ENCODE results near the gene DUSP10. TPM values are rescaled to one million over a fixed set of nuclear protein-coding genes. Genes with fewer than 3 reads are reported as not detected.

DUSP10 gene
- total and polyA plus RNA-seq, 9 donors = 0.81 to 8.5 (median 2.0) TPM

GRCh38 chr1:221739018-221739676 lies 2.7 kb downstream of the DUSP10 start:
- TF ChIP-seq EP300 (IDR thresholded peaks at IDR 0.05) (no peak), POLR2A (IDR thresholded peaks at IDR 0.05) (no peak), CTCF (IDR thresholded peaks at IDR 0.05) (no peak)

GRCh38 chr1:221736714-221737113 lies 5.2 kb downstream of the DUSP10 start:
- no peaks in the 10 kb centered on the region for H3K9me3 ChIP-seq
- no peaks in the 10 kb centered on the region for H3K36me3 ChIP-seq
- WGBS, 3 donors = 97 to 99% (median 97%) methylated on average over 8 of the region's 8 CpGs
- H3K27ac ChIP-seq = no peak overlapping the region
- DNase-seq = no peak
- no peaks in the 10 kb centered on the region for H3K27me3 ChIP-seq
- no peak overlapping the region for H3K4me3 ChIP-seq
- intact Hi-C loops (cut with DNase I) = no loop called here
- TF ChIP-seq CTCF (IDR thresholded peaks at IDR 0.05) (no peak), POLR2A (IDR thresholded peaks at IDR 0.05) (no peak), EP300 (IDR thresholded peaks at IDR 0.05) (no peak)
- H3K4me1 ChIP-seq (ENCODE audit: insufficient read depth) = no peaks in the 10 kb centered on the region

More at GRCh38 chr1:221739018-221739676, 2.7 kb downstream of the DUSP10 start:
- Histone ChIP-seq H3K9me3 (no peaks in the 10 kb centered on the region), H3K27ac (no peak overlapping the region), H3K27me3 (no peaks in the 10 kb centered on the region), H3K4me3 (no peak overlapping the region), H3K36me3 (no peaks in the 10 kb centered on the region), H3K4me1 (ENCODE audit: insufficient read depth) (peaks cover 1% of the 10 kb centered on the region)
- no peak for DNase-seq
- 95 to 96% (median 96%) methylated on average over 14 of the region's 14 CpGs for WGBS, 3 donors
- intact Hi-C loops (cut with DNase I) = no loop called here

GRCh38 chr1:221735999-221736398 lies 5.9 kb downstream of the DUSP10 start:
- H3K27me3 ChIP-seq = no peaks in the 10 kb centered on the region
- TF ChIP-seq CTCF (IDR thresholded peaks at IDR 0.05) (no peak), POLR2A (IDR thresholded peaks at IDR 0.05) (no peak), EP300 (IDR thresholded peaks at IDR 0.05) (no peak)
- no peaks in the 10 kb centered on the region for H3K36me3 ChIP-seq
- 90 to 94% (median 93%) methylated on average over 2 of the region's 2 CpGs for WGBS, 3 donors
- no peaks in the 10 kb centered on the region for H3K9me3 ChIP-seq
- no peak overlapping the region for H3K27ac ChIP-seq
- no peaks in the 10 kb centered on the region for H3K4me1 ChIP-seq (ENCODE audit: insufficient read depth)
- H3K4me3 ChIP-seq = no peak overlapping the region
- no peak for DNase-seq
- intact Hi-C loops (cut with DNase I) = no loop called here

- TF ChIP-seq EP300 (IDR thresholded peaks at IDR 0.05) = no peak
- no peak for TF ChIP-seq CTCF (IDR thresholded peaks at IDR 0.05)
- no peak for TF ChIP-seq POLR2A (IDR thresholded peaks at IDR 0.05)
- DNase-seq = no peak
- peaks cover 3% of the 10 kb centered on the region for H3K4me1 ChIP-seq (ENCODE audit: insufficient read depth)
- no peak overlapping the region for H3K27ac ChIP-seq
- no peaks in the 10 kb centered on the region for H3K9me3 ChIP-seq
- no peaks in the 10 kb centered on the region for H3K27me3 ChIP-seq
- intact Hi-C loops (cut with DNase I) = no loop called here
- no peak overlapping the region for H3K4me3 ChIP-seq
- no peaks in the 10 kb centered on the region for H3K36me3 ChIP-seq
These were observed 7.7 kb downstream of the DUSP10 start for GRCh38 chr1:221734187-221734586.

All from ovary (tissue), 9 donors.